IPS-NIHi7 (cell line): ENCODE measurements around the gene NEURL1.
"Not testable (repeated sequence)": the region's sequence is repeated elsewhere in the genome, so short reads cannot be mapped to it uniquely, and the experiment has no call there.

Source experiments
- DNase-seq: peaks from one replicate; pipeline ENCODE4 v3.0.0; 2012; ENCODE audit warnings: mixed read lengths; ENCODE audit errors: extremely low spot score

NEURL1 gene

GRCh38 chr10:103514244-103514643 is 20.7 kb downstream of the NEURL1 start:
- DNase-seq = no peak

GRCh38 chr10:103517234-103518085 is 24.0 kb downstream of the NEURL1 start:
- no peak for DNase-seq

- DNase-seq = no peak
These were observed 26.3 kb downstream of the NEURL1 start for GRCh38 chr10:103519798-103520197.

- not testable (repeated sequence) for DNase-seq
These were observed 28.5 kb downstream of the NEURL1 start for GRCh38 chr10:103522006-103522405.

GRCh38 chr10:103523683-103524082 is 30.2 kb downstream of the NEURL1 start:
- DNase-seq = no peak

GRCh38 chr10:103525901-103526300 is 32.4 kb downstream of the NEURL1 start:
- no peak for DNase-seq

- peak; percentile 9 for DNase-seq
These were observed 34.0 kb downstream of the NEURL1 start for GRCh38 chr10:103527476-103527875.

- no peak for DNase-seq
These were observed 35.0 kb downstream of the NEURL1 start for GRCh38 chr10:103528549-103528948.

GRCh38 chr10:103529539-103529938 is 36.0 kb downstream of the NEURL1 start:
- DNase-seq = no peak

GRCh38 chr10:103533827-103534226 is 40.3 kb downstream of the NEURL1 start:
- no peak for DNase-seq

- DNase-seq = peak; percentile 6
These were observed 41.4 kb downstream of the NEURL1 start for GRCh38 chr10:103534621-103535498.

GRCh38 chr10:103535595-103535994 is 42.1 kb downstream of the NEURL1 start:
- DNase-seq = peak; percentile 7

GRCh38 chr10:103539751-103540150 is 46.2 kb downstream of the NEURL1 start:
- no peak for DNase-seq

- peak; percentile 18 for DNase-seq
These were observed 47.2 kb downstream of the NEURL1 start for GRCh38 chr10:103540722-103541121.

- peak; percentile 3 for DNase-seq
These were observed 48.1 kb downstream of the NEURL1 start for GRCh38 chr10:103541616-103542015.

- DNase-seq = peak; percentile 73
These were observed 49.5 kb downstream of the NEURL1 start for GRCh38 chr10:103542764-103543616.

GRCh38 chr10:103543617-103544525 is 50.4 kb downstream of the NEURL1 start:
- DNase-seq = peak; percentile 8

- peak; percentile 12 for DNase-seq
These were observed 51.3 kb downstream of the NEURL1 start for GRCh38 chr10:103544657-103545310.

- DNase-seq = peak; percentile 3
These were observed 51.9 kb downstream of the NEURL1 start for GRCh38 chr10:103545366-103545765.

- DNase-seq = no peak
These were observed 52.3 kb downstream of the NEURL1 start for GRCh38 chr10:103545771-103546281.
